ENCODE measurements around the gene VTA1.

GRCh38 chr6:142260748-142261147 lies 113.7 kb downstream of the VTA1 start:
- TF ChIP-seq YY1 (IDR thresholded peaks at IDR 0.05; ENCODE audit: low read depth, low read length) (no peak), CTCF (IDR thresholded peaks at IDR 0.05; ENCODE audit: control extremely low read depth in 1 of 3, insufficient read depth in 1 of 3, low read depth in 1 of 3, low read length in 3 of 3) (no peak), POLR2A (IDR thresholded peaks at IDR 0.05; ENCODE audit: control extremely low read depth in 1 of 2, low read depth in 2 of 2, low read length in 2 of 2) (no peak)

Data from H1 (cell line).